SIG-M5 (cell line): ENCODE measurements around the gene CCBE1.

Source experiments
- DNase-seq: peaks from one replicate; lab custom pipeline; 2025; lab: John Stamatoyannopoulos, UW

Gene CCBE1

GRCh38 chr18:59492756-59493421 is 204.3 kb downstream of the CCBE1 start:
- DNase-seq: no peak

- DNase-seq: no peak
Observed at GRCh38 chr18:59488899-59489298, 208.3 kb downstream of the CCBE1 start.

- DNase-seq: no peak
Observed at GRCh38 chr18:59485382-59485781, 211.8 kb downstream of the CCBE1 start.

- DNase-seq: no peak
Observed at GRCh38 chr18:59484561-59485328, 212.5 kb downstream of the CCBE1 start.

GRCh38 chr18:59484131-59484530 is 213.1 kb downstream of the CCBE1 start:
- DNase-seq: no peak

GRCh38 chr18:59481436-59481835 is 215.8 kb downstream of the CCBE1 start:
- no peak for DNase-seq

- DNase-seq: no peak
Observed at GRCh38 chr18:59479776-59480175, 217.4 kb downstream of the CCBE1 start.

GRCh38 chr18:59478591-59478990 is 218.6 kb downstream of the CCBE1 start:
- DNase-seq: no peak

GRCh38 chr18:59477849-59478248 is 219.4 kb downstream of the CCBE1 start:
- DNase-seq: no peak

- no peak for DNase-seq
Observed at GRCh38 chr18:59470561-59471121, 226.6 kb downstream of the CCBE1 start.

- no peak for DNase-seq
Observed at GRCh38 chr18:59469463-59470180, 227.6 kb downstream of the CCBE1 start.

GRCh38 chr18:59468821-59469220 is 228.4 kb downstream of the CCBE1 start:
- DNase-seq: no peak

- DNase-seq: no peak
Observed at GRCh38 chr18:59467497-59467896, 229.7 kb downstream of the CCBE1 start.

GRCh38 chr18:59466980-59467379 is 230.2 kb downstream of the CCBE1 start:
- no peak for DNase-seq

- no peak for DNase-seq
Observed at GRCh38 chr18:59464486-59464885, 232.7 kb downstream of the CCBE1 start.

GRCh38 chr18:59461171-59461570 is 236.1 kb downstream of the CCBE1 start:
- no peak for DNase-seq

GRCh38 chr18:59460072-59460420 is 237.2 kb downstream of the CCBE1 start:
- no peak for DNase-seq

- DNase-seq: no peak
Observed at GRCh38 chr18:59459369-59460071, 237.7 kb downstream of the CCBE1 start.

- no peak for DNase-seq
Observed at GRCh38 chr18:59458575-59458974, 238.6 kb downstream of the CCBE1 start.

GRCh38 chr18:59456657-59457056 is 240.6 kb downstream of the CCBE1 start:
- DNase-seq: no peak

GRCh38 chr18:59455728-59456276 is 241.4 kb downstream of the CCBE1 start:
- DNase-seq: no peak
